CD4-positive, alpha-beta T cell treated with Interleukin-17A for 4 hours (primary cell): ENCODE results near the gene RPL9.
"Not testable (repeated sequence)": the region's sequence is repeated elsewhere in the genome, so short reads cannot be mapped to it uniquely, and the experiment has no call there.

Experiments used
- DNase-seq: peaks from one replicate; pipeline ENCODE4 v3.0.0-alpha.2; 2020; ENCODE audit warnings: mixed read lengths

The RPL9 gene

GRCh38 chr4:39464886-39465501 lies 6.3 kb upstream of the RPL9 start:
- DNase-seq, result no peak

GRCh38 chr4:39458161-39458504 lies 589 bp downstream of the RPL9 start:
- DNase-seq, result not testable (repeated sequence)

- no peak for DNase-seq
These were observed 1.6 kb downstream of the RPL9 start for GRCh38 chr4:39456946-39457763.

GRCh38 chr4:39455486-39455885 lies 3.2 kb downstream of the RPL9 start:
- DNase-seq, result no peak

- DNase-seq, result no peak
These were observed 5.0 kb downstream of the RPL9 start for GRCh38 chr4:39453738-39454137.

- no peak for DNase-seq
These were observed 5.7 kb downstream of the RPL9 start for GRCh38 chr4:39452860-39453587.

GRCh38 chr4:39452153-39452859 lies 6.4 kb downstream of the RPL9 start:
- no peak for DNase-seq

GRCh38 chr4:39451423-39452023 lies 7.2 kb downstream of the RPL9 start:
- no peak for DNase-seq

- DNase-seq, result no peak
These were observed 8.1 kb downstream of the RPL9 start for GRCh38 chr4:39450618-39451017.

GRCh38 chr4:39446842-39447573 lies 11.7 kb downstream of the RPL9 start:
- peak; percentile 38 for DNase-seq

GRCh38 chr4:39446483-39446841 lies 12.3 kb downstream of the RPL9 start:
- no peak for DNase-seq

- DNase-seq, result no peak
These were observed 15.7 kb downstream of the RPL9 start for GRCh38 chr4:39442998-39443397.

- DNase-seq, result no peak
These were observed 17.1 kb downstream of the RPL9 start for GRCh38 chr4:39441593-39441992.

GRCh38 chr4:39435659-39436563 lies 22.8 kb downstream of the RPL9 start:
- DNase-seq, result no peak

- DNase-seq, result no peak
These were observed 24.7 kb downstream of the RPL9 start for GRCh38 chr4:39433878-39434492.

GRCh38 chr4:39429476-39430334 lies 29.0 kb downstream of the RPL9 start:
- DNase-seq, result no peak

GRCh38 chr4:39427520-39428114 lies 31.1 kb downstream of the RPL9 start:
- DNase-seq, result no peak

GRCh38 chr4:39426728-39427127 lies 32.0 kb downstream of the RPL9 start:
- no peak for DNase-seq

GRCh38 chr4:39425297-39425696 lies 33.4 kb downstream of the RPL9 start:
- not testable (repeated sequence) for DNase-seq
